Measurements from ENCODE around the gene ZNF277. TPM values are rescaled to one million over a fixed set of nuclear protein-coding genes. Genes with fewer than 3 reads are reported as not detected.

The ZNF277 gene
- total and polyA plus RNA-seq, 2 experiments from 2014 or later = 10.0 to 34.6 TPM

DNA sequence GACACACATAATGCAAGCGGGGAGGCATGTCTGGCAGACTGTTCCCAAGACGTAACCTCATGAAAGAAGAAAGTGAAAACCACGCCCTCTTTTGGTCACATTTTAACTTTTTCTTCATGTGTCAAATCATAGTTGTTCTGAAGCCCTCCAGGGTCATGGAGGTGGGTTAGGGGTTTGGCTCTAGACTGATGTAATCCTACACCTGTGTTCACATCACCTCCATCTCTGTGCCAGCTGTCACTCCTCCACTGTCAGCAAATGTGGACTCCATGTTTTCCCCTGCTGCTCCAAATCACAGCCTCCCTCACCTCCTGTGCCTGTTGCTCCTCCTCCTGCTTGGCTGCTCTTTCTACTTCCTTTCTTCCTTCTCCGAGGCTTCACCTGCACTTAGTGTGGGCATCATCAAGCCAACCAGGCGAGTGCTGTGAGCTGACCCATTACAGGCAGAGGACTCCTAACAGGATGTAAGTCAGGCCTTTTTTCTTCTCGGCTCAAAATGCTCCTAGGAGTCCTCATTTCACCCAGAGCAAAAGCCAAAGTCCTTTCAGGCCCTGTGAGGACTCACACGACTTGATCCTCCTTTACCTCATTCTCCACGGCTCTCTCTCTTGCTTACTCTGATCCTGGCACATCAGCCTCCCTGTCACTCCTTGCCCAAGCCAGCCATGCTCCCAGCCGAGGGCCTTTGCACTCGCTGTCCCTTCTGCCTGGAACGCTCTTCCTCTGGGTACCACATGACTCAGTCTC, 177.3 kb downstream of the ZNF277 start:
- no peaks in the 10 kb centered on the region for H3K9me3 ChIP-seq (ENCODE audit: low read depth)
- H2AFZ ChIP-seq = no peak overlapping the region
- WGBS (ENCODE audit: low lambda C conversion rate, missing lambda C conversion rate) = 80% methylated on average over 11 of the region's 11 CpGs
- no peak for DNase-seq (ENCODE audit: low spot score)
- TF ChIP-seq, protein P1, sequence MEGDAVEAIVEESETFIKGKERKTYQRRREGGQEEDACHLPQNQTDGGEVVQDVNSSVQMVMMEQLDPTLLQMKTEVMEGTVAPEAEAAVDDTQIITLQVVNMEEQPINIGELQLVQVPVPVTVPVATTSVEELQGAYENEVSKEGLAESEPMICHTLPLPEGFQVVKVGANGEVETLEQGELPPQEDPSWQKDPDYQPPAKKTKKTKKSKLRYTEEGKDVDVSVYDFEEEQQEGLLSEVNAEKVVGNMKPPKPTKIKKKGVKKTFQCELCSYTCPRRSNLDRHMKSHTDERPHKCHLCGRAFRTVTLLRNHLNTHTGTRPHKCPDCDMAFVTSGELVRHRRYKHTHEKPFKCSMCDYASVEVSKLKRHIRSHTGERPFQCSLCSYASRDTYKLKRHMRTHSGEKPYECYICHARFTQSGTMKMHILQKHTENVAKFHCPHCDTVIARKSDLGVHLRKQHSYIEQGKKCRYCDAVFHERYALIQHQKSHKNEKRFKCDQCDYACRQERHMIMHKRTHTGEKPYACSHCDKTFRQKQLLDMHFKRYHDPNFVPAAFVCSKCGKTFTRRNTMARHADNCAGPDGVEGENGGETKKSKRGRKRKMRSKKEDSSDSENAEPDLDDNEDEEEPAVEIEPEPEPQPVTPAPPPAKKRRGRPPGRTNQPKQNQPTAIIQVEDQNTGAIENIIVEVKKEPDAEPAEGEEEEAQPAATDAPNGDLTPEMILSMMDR (IDR thresholded peaks at IDR 0.05; ENCODE audit: poor library complexity) = no peak
- TF ChIP-seq EZH2 (IDR thresholded peaks at IDR 0.05; ENCODE audit: borderline replicate concordance) = no peak
- no peak overlapping the region for H3K4me3 ChIP-seq
- no peaks in the 10 kb centered on the region for H3K4me1 ChIP-seq (ENCODE audit: insufficient read depth)
- no peak overlapping the region for H3K27ac ChIP-seq
- H3K9me2 ChIP-seq (replicated peaks; ENCODE audit: insufficient read depth) = no peaks in the 10 kb centered on the region
- no peak overlapping the region for H3K4me2 ChIP-seq
- no peaks in the 10 kb centered on the region for H3K79me2 ChIP-seq
- H3K36me3 ChIP-seq (replicated peaks; ENCODE audit: insufficient read depth, low read depth) = no peaks in the 10 kb centered on the region
- no peaks in the 10 kb centered on the region for H4K20me1 ChIP-seq (ENCODE audit: insufficient read depth, poor library complexity, severe bottlenecking)
- no peaks in the 10 kb centered on the region for H3K27me3 ChIP-seq

DNA sequence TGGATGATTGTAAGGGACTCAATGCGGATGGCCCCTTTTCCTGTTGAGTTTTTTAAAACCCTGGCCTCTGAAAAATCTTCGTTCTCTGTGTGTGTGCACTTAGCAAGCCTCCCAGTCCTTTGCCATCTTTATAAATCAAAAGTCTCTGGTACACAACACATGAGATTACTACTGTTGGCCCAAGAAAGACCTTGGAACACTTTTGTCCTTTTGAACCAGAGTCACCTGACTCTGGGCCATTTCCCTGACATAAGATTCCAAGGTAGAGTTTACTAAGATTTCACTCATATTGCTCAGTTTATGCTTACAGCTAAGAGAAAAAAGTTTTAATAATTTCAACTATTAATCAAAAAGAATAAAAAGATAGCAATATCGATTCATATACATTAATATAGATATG, 179.0 kb downstream of the ZNF277 start:
- no peak overlapping the region for H3K27ac ChIP-seq
- TF ChIP-seq EZH2phosphoT487 (IDR thresholded peaks at IDR 0.05; ENCODE audit: low read depth, severe bottlenecking, unreplicated experiment) (no peak), EZH2 (IDR thresholded peaks at IDR 0.05; ENCODE audit: borderline replicate concordance) (no peak)
- TF ChIP-seq, protein P1 (IDR thresholded peaks at IDR 0.05; ENCODE audit: poor library complexity) = no peak
- WGBS (ENCODE audit: low lambda C conversion rate, missing lambda C conversion rate) = 95% methylated on average over 3 of the region's 3 CpGs
- no peaks in the 10 kb centered on the region for H3K9me3 ChIP-seq (ENCODE audit: low read depth)
- H4K20me1 ChIP-seq (ENCODE audit: insufficient read depth, poor library complexity, severe bottlenecking) = no peaks in the 10 kb centered on the region
- H2AFZ ChIP-seq = no peak overlapping the region
- no peaks in the 10 kb centered on the region for H3K79me2 ChIP-seq
- H3K9me2 ChIP-seq (replicated peaks; ENCODE audit: insufficient read depth) = no peaks in the 10 kb centered on the region
- H3K36me3 ChIP-seq (replicated peaks; ENCODE audit: insufficient read depth, low read depth) = no peaks in the 10 kb centered on the region
- no peaks in the 10 kb centered on the region for H3K4me1 ChIP-seq (ENCODE audit: insufficient read depth)
- no peak overlapping the region for H3K4me2 ChIP-seq
- H3K4me3 ChIP-seq = no peak overlapping the region
- H3K27me3 ChIP-seq = no peaks in the 10 kb centered on the region
- DNase-seq (ENCODE audit: low spot score) = no peak

DNA sequence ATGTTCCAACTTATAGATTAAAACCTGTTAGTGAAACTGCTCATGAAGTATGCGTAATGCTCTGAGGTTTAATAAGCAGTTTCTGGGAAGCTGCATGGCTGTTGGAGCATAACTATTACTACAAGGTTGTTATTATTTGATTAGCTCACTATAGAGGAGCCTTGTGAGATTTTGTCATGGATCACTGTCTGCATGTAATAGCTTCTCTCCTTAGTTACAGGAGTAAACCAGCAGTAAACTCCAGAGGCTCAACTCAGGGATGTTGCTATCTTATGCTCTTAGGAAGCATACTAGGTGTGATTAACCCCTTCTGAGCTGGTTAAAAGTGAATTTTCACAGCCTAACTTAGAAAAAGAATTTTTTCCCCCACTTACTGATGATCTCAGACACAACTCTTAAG, 180.1 kb downstream of the ZNF277 start:
- Histone ChIP-seq H3K4me2 (no peak overlapping the region), H4K20me1 (ENCODE audit: insufficient read depth, poor library complexity, severe bottlenecking) (no peaks in the 10 kb centered on the region), H3K27me3 (no peaks in the 10 kb centered on the region), H3K9me3 (ENCODE audit: low read depth) (no peaks in the 10 kb centered on the region), H3K4me1 (ENCODE audit: insufficient read depth) (no peaks in the 10 kb centered on the region), H3K27ac (no peak overlapping the region), H3K36me3 (replicated peaks; ENCODE audit: insufficient read depth, low read depth) (no peaks in the 10 kb centered on the region), H3K79me2 (no peaks in the 10 kb centered on the region), H3K9me2 (replicated peaks; ENCODE audit: insufficient read depth) (no peaks in the 10 kb centered on the region), H3K4me3 (no peak overlapping the region), H2AFZ (no peak overlapping the region)
- WGBS (ENCODE audit: low lambda C conversion rate, missing lambda C conversion rate) = 97% methylated on average over 1 of the region's 1 CpG
- TF ChIP-seq EZH2 (IDR thresholded peaks at IDR 0.05; ENCODE audit: borderline replicate concordance) (no peak), EZH2phosphoT487 (IDR thresholded peaks at IDR 0.05; ENCODE audit: low read depth, severe bottlenecking, unreplicated experiment) (no peak)
- TF ChIP-seq, protein P1 (IDR thresholded peaks at IDR 0.05; ENCODE audit: poor library complexity) = no peak
- no peak for DNase-seq (ENCODE audit: low spot score)

All from hepatocyte (in vitro differentiated cells).